IPS-18a (cell line): ENCODE data around the gene MIGA1.
"Not testable (repeated sequence)": the region's sequence is repeated elsewhere in the genome, so short reads cannot be mapped to it uniquely, and the experiment has no call there.

Source experiments
- H3K27ac ChIP-seq: one replicate; pipeline ENCODE4 v1.5.1; 2013; ENCODE audit warnings: low read length
- H3K27me3 ChIP-seq: one replicate; pipeline ENCODE4 v1.6.1; 2013; ENCODE audit warnings: mild to moderate bottlenecking, low read length; ENCODE audit not compliant: control insufficient read depth, insufficient read depth
- H3K36me3 ChIP-seq: one replicate; pipeline ENCODE4 v1.6.1; 2013; ENCODE audit warnings: low read depth, low read length; ENCODE audit not compliant: control insufficient read depth
- H3K4me1 ChIP-seq: one replicate; pipeline ENCODE4 v1.6.1; 2013; ENCODE audit warnings: low read depth, low read length; ENCODE audit not compliant: control insufficient read depth
- H3K4me3 ChIP-seq: one replicate; pipeline ENCODE4 v1.5.1; 2013; ENCODE audit warnings: low read length
- H3K9ac ChIP-seq: one replicate; pipeline ENCODE4 v1.6.1; 2013; ENCODE audit warnings: mild to moderate bottlenecking, low read length, moderate library complexity
- H3K9me3 ChIP-seq: one replicate; pipeline ENCODE4 v1.6.1; 2013; ENCODE audit warnings: low read depth, low read length; ENCODE audit not compliant: control insufficient read depth

MIGA1 gene

GRCh38 chr1:77779529-77780281 is at the start of gene MIGA1:
MIGA1 (plus strand) TSS chr1:77779649; CDS start chr1:77783253, 3,604 bp downstream.
- no peak within 1 kb of the TSS for H3K27ac ChIP-seq

GRCh38 chr1:77732090-77732489 is 47.4 kb upstream of the MIGA1 start:
- Histone ChIP-seq H3K36me3 (peaks cover 19% of the 10 kb centered on the region), H3K4me1 (no peaks in the 10 kb centered on the region)

More at GRCh38 chr1:77779529-77780281, at the start of gene MIGA1:
- no peaks in the 10 kb centered on the region for H3K27me3 ChIP-seq
- peaks cover 2% of the 10 kb centered on the region for H3K36me3 ChIP-seq
- peak within 1 kb of the TSS; percentile 59 for H3K9ac ChIP-seq
- no peaks in the 10 kb centered on the region for H3K9me3 ChIP-seq
- peak within 1 kb of the TSS; percentile 76 for H3K4me3 ChIP-seq
- peaks cover 4% of the 10 kb centered on the region for H3K4me1 ChIP-seq

GRCh38 chr1:77739235-77739634 is 40.2 kb upstream of the MIGA1 start:
- peaks cover 15% of the 10 kb centered on the region for H3K36me3 ChIP-seq
- H3K4me3 ChIP-seq = no peak overlapping the region
- H3K27me3 ChIP-seq = no peaks in the 10 kb centered on the region
- no peak overlapping the region for H3K27ac ChIP-seq
- H3K9ac ChIP-seq = no peak overlapping the region
- no peaks in the 10 kb centered on the region for H3K9me3 ChIP-seq
- no peaks in the 10 kb centered on the region for H3K4me1 ChIP-seq

More at GRCh38 chr1:77732090-77732489, 47.4 kb upstream of the MIGA1 start:
- Histone ChIP-seq H3K4me3 (no peak overlapping the region), H3K27me3 (no peaks in the 10 kb centered on the region), H3K27ac (no peak overlapping the region), H3K9me3 (no peaks in the 10 kb centered on the region), H3K9ac (no peak overlapping the region)

GRCh38 chr1:77741316-77741715 is 38.1 kb upstream of the MIGA1 start:
- H3K36me3 ChIP-seq = peaks cover 10% of the 10 kb centered on the region
- H3K27ac ChIP-seq = no peak overlapping the region
- H3K4me3 ChIP-seq = no peak overlapping the region
- H3K9ac ChIP-seq = no peak overlapping the region
- H3K27me3 ChIP-seq = no peaks in the 10 kb centered on the region
- no peaks in the 10 kb centered on the region for H3K9me3 ChIP-seq
- H3K4me1 ChIP-seq = no peaks in the 10 kb centered on the region

- peaks cover 10% of the 10 kb centered on the region for H3K36me3 ChIP-seq
- no peaks in the 10 kb centered on the region for H3K9me3 ChIP-seq
- H3K4me3 ChIP-seq = no peak overlapping the region
- H3K27ac ChIP-seq = no peak overlapping the region
- no peak overlapping the region for H3K9ac ChIP-seq
- no peaks in the 10 kb centered on the region for H3K27me3 ChIP-seq
- H3K4me1 ChIP-seq = no peaks in the 10 kb centered on the region
Measured at GRCh38 chr1:77742011-77742555, 37.4 kb upstream of the MIGA1 start.

- no peak overlapping the region for H3K9ac ChIP-seq
- H3K27ac ChIP-seq = no peak overlapping the region
- no peaks in the 10 kb centered on the region for H3K4me1 ChIP-seq
- H3K36me3 ChIP-seq = no peaks in the 10 kb centered on the region
- no peak overlapping the region for H3K4me3 ChIP-seq
- no peaks in the 10 kb centered on the region for H3K9me3 ChIP-seq
- H3K27me3 ChIP-seq = no peaks in the 10 kb centered on the region
Measured at GRCh38 chr1:77744576-77744975, 34.9 kb upstream of the MIGA1 start.

- not testable (repeated sequence) for H3K36me3 ChIP-seq, H3K4me3 ChIP-seq, H3K4me1 ChIP-seq, H3K27me3 ChIP-seq, H3K27ac ChIP-seq, H3K9me3 ChIP-seq, H3K9ac ChIP-seq
Measured at GRCh38 chr1:77749489-77749888, 30.0 kb upstream of the MIGA1 start.

- H3K4me1 ChIP-seq = peaks cover 8% of the 10 kb centered on the region
- no peaks in the 10 kb centered on the region for H3K27me3 ChIP-seq
- no peaks in the 10 kb centered on the region for H3K9me3 ChIP-seq
- H3K27ac ChIP-seq = no peak overlapping the region
- no peak overlapping the region for H3K9ac ChIP-seq
- no peaks in the 10 kb centered on the region for H3K36me3 ChIP-seq
- H3K4me3 ChIP-seq = no peak overlapping the region
Measured at GRCh38 chr1:77756052-77756754, 23.2 kb upstream of the MIGA1 start.

- H3K36me3 ChIP-seq = no peaks in the 10 kb centered on the region
- H3K9ac ChIP-seq = no peak overlapping the region
- H3K4me1 ChIP-seq = peaks cover 8% of the 10 kb centered on the region
- no peaks in the 10 kb centered on the region for H3K9me3 ChIP-seq
- no peaks in the 10 kb centered on the region for H3K27me3 ChIP-seq
- H3K4me3 ChIP-seq = no peak overlapping the region
- H3K27ac ChIP-seq = no peak overlapping the region
Measured at GRCh38 chr1:77757066-77757584, 22.3 kb upstream of the MIGA1 start.

- H3K9ac ChIP-seq = no peak overlapping the region
- no peak overlapping the region for H3K4me3 ChIP-seq
- H3K27me3 ChIP-seq = no peaks in the 10 kb centered on the region
- no peaks in the 10 kb centered on the region for H3K9me3 ChIP-seq
- H3K36me3 ChIP-seq = no peaks in the 10 kb centered on the region
- H3K27ac ChIP-seq = no peak overlapping the region
- peaks cover 8% of the 10 kb centered on the region for H3K4me1 ChIP-seq
Measured at GRCh38 chr1:77757603-77758002, 21.8 kb upstream of the MIGA1 start.

GRCh38 chr1:77759071-77760028 is 20.1 kb upstream of the MIGA1 start, which contains the start of gene USP33:
USP33 (minus strand) TSS chr1:77759852; CDS start chr1:77741697, 18,155 bp downstream.
- H3K9me3 ChIP-seq = no peaks in the 10 kb centered on the region
- H3K27me3 ChIP-seq = no peaks in the 10 kb centered on the region
- peak within 1 kb of the TSS; percentile 97 for H3K4me3 ChIP-seq
- H3K27ac ChIP-seq = peak within 1 kb of the TSS; percentile 68
- peaks cover 8% of the 10 kb centered on the region for H3K4me1 ChIP-seq
- peak within 1 kb of the TSS; percentile 82 for H3K9ac ChIP-seq
- H3K36me3 ChIP-seq = no peaks in the 10 kb centered on the region
